ENCODE measurements around the gene GMDS.

GMDS gene

DNA sequence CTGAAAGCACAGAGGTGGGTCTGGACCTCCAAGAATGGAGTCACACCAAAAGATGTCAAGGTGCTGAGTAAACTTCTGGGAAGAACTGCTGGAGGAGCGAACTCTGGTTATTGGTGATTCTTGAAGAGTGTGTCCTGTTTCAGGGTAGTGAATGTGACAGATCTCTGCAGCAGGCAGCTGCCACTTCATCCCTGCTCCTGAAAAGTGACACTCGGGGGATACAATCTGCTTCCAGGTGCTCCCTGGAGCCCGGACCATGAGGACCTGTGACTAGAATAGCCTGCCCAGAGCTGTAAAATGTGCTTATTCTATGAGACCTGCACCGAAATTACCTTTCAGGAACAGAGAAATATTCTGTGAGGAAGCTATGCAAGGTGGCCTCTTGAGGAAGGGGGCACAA lies 444.6 kb downstream of the GMDS start:
- no peak for DNase-seq (ENCODE audit: low read depth)

DNA sequence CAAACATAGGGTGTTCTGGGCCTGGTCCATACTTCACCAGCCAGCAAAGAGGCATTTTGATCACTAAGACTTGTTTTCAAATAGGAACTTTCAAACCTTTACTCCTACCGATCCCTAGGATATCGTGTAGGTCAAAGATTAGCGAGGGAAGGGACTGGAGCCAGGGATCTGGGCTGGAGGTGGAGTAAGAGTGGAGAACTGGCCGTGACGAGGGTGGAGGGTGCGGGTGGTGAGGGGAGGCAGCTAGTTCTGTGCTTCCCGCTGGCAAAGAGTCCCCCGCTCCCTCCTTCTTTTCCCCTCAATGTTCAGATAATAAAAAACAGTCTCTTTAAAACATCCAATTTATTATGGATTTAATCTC lies 446.5 kb downstream of the GMDS start:
- no peak for DNase-seq (ENCODE audit: low read depth)

DNA sequence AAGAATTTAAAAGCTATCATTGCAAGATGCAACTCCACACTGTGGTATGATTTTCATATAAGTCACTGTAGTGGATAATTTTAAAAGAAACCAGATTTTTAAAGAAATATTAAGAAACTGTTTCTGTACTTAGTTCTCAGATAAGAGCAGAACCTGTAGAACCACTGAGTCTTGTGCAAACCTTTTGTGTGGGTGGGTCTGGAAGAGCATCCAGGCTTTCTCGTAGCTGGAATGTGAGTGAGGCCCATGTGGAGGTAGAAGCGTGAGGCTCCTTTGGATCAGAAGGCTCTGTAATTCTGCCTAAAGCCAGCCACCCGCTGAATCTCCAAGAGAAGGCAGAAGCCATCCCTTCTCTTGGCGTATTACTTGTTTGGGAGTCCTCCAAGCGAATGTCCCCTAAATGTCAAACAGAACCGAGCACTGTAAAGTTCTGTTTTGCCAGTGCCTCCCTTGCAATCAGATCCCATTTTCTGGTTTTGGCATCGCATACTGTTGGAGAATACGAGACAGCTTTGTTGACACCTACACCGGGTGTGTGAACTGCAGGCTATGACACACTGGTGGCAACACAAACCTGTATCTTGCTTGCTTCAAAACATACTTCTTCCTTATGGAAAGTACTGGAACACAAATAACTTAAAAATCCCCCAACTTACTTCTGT lies 447.0 kb downstream of the GMDS start:
- DNase-seq (ENCODE audit: low read depth): no peak

DNA sequence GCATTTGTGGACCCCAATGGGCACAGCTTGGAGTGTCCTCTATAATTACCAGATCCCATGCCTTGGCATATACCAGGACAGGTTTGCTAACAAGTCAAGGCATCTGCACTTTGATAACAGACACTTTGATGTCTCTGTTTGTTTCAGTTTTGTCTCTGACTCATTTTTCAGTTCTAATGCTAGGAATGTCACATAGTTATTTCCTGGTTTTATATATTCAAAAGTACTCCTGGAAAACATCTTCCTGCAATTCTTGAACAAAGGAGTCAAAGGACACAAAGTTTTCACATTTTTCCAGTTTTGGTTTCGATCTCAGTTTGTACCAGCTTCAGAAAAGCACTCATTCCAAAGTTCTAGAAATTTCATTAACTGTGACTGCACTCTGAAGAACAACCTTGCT lies 447.6 kb downstream of the GMDS start:
- DNase-seq (ENCODE audit: low read depth): peak; percentile 60

DNA sequence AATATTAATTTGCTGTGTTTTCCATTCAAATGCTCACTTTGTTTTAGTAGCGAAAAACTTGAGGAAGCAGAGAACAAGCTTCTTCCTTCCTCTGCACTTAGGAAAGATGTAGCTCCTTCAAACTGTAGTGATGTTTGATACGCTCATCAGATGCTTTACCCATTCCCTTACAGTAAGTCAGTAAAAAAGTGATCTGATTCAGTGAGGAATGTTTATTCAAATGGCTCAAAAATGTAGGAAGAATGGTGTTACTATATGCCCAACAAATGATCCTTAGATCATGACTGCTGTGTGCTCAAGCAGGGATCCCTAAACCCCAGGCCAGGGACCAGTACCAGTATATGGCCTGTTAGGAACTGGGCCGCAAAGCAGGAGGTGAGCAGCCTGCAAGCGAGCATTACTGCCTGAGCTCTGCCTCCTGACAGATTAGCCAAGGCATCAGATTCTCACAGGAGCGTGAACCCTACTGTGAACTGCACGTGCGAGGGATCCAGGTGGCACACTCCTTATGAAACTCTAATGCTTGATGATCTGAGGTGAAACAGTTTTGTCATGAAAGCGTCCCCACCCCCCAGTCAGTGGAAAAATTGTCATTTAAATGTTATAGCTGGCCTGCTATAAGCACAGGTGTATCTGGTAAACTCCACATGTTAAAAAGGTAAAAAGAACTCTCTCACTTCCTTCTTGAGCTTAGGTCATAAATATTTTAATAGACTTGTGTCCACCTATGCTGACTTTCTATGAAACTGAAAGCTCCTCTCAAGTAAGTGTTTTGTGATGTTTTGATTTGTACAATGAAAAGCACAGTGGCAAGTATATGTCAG lies 448.5 kb downstream of the GMDS start:
- DNase-seq (ENCODE audit: low read depth): peak; percentile 62

DNA sequence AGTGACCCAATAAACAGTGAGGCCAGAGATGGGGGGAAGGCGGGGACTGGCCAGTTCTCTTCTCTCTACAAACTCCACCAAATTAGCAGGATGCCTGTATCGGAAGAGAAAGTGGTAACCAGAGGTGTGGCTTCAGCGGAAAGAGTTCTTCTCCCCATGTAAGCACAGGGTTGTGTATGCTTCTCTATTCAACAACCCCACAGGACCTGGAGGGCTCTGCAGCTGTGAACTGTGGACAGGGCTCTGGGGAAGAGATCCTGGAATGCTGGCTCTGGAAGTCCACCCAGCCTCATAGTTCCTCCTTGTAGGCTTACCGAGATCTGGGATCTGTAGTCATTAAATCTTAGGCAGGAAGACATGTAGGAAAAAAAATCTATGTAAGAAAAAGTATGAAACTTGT lies 449.5 kb downstream of the GMDS start:
- no peak for DNase-seq (ENCODE audit: low read depth)

DNA sequence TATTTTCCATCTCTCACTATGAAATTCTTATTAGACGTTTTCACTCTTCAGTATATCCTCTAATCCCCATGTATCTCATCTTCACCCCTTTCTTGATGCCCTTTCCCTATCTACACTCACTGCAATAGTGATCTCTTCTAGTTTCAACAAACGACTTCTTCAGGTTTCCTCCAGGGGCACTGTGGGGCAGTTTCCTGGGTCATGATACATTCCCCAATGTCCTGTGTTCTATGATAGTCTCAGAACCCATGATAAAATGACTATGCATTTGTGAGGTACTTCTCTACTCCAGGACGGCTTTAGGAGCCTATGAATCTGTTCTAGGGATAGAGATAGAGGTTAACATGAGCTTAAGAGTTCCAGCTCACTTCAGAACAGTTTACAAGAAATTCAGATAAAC lies 452.4 kb downstream of the GMDS start:
- DNase-seq (ENCODE audit: low read depth): peak; percentile 46

DNA sequence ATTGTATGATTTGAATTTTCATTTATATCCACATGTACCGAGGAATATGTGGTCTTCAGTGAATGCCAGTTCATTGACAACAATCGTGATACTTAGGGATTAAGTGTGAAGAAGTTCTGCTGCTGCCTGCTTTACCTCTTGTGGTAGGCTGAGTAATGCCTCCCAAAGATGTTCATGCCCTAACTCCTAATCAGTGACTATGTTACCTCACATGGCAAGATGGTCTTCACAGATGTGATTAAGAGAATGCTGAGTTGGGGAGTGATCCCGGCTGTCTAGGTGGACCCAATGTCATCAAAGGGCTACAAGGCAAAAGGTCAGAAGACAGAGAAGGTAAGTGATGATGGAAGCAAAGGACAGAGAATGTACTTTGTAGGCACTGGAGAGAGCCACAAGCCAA lies 454.7 kb downstream of the GMDS start:
- DNase-seq (ENCODE audit: low read depth): no peak

DNA sequence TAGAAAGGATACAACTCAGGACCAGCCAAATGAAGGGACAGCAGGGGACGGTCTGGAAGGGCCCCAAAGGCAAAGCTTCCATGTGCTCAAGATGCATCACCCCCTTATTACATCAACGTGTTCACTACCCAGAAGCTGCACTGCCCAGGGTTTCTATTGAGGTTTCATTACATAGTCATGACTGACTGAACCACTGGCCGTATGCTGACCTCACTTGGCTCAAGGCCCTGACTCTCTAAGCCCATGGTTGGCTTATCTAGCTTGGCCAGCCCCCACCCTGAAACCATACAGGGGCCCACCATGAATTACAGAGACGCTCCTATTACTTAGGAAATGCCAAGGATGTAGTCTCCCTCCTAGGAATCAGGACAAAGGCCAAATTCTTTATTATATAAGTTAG lies 456.3 kb downstream of the GMDS start:
- DNase-seq (ENCODE audit: low read depth): no peak

DNA sequence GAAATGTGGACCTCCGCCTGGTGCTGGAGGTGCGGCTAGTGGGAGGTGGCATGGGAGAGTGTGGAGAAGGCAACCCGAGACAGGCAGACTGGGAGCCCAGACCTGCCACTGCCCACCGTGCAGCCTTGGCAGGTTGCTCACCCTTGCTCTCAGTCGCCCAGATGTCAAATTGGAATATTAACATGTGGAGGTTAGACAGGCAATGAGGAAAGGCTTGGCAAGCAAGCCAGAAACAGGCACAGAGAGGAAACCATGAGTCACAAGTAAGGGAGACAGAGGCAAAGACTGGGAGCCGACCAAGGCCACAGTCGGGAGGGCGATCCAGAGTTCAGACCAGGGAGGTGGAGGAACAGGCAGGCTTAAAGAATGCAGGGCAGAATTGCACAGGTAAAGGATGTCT lies 457.5 kb downstream of the GMDS start:
- DNase-seq (ENCODE audit: low read depth): peak; percentile 59

DNA sequence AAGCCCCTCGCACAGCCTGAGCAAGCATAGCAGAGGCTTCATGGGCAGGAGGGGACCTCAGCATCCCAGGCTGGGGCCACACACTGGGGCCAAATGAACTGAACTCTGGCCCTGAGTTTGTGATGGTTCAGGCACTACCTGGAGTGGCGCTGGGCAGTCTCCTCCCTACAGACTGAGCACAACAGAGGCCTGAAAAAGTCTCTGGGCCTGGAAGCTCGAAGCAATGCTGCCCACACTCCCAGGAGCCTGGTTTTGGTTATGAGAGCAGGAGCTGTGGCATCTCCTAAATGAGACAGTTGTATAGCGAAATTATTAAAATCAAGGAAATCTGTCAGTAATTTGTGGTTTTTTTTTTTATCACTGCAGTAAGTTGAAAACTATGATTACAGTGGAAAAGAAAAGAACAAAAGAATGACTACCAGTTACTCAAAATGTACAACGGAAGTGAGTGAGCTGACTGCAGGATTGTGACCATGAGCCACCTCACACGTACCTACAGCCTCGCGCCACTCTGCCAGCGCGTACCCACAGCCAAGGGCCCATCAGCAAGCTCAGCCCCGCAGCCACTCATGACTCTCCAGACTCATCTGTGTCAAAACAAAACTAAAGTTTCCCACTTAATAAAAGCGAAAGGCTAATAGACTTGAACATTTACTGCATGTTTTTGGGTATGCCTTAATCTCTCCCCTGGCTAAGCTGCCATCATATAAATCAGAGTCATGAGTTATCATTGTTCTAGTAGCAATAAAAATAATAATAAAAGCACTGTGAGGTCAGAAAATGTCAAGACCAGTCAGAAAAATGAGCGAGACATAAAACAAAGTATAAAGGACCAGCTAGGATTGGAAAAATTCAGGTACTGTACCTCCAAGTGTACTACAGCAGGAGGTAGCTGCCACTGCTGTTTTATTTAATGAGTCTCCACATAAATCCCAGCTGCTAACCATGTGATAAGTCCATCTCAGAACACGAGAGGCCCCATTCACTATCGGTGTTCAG lies 458.7 kb downstream of the GMDS start:
- peak; percentile 31 for DNase-seq (ENCODE audit: low read depth)

DNA sequence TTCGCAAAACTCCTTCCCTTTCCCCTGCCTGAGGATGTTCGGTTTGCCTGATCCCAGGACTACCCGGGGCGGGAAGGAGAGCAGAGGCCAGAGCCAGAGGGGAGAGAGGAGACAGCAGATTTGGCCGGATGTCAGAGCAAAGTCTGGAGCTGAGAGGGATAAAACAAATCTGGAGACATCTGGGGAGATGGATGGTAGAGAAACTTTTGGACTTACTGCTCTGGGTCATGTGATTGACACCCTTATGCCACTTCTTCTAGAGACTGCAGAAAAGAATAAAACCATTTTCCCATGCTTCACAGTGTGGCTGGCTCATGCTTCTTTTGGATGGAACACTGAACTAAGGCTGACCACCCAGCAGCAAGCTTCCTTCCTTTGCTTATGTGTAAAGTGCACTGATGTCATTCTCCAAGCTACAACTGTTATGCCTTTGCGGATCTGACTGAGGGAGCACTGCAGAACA lies 461.0 kb downstream of the GMDS start:
- no peak for DNase-seq (ENCODE audit: low read depth)

DNA sequence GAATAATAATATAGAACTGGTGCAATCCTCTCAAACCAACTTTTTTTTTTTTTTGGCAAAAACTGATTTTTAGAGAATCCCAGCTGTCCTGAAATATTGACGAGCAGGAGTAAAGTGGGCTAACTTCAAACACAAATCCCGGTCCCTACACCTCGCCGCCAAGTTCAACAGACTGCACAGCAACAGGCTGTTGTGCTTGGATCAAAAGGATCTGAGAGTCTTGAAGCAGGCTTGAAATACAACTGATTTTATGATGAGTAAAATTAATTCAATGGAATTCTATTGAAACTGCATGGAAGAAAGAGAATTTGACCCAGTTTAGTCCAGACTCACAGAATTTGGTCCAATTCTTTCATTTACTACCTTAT lies 463.6 kb downstream of the GMDS start:
- DNase-seq (ENCODE audit: low read depth): no peak

DNA sequence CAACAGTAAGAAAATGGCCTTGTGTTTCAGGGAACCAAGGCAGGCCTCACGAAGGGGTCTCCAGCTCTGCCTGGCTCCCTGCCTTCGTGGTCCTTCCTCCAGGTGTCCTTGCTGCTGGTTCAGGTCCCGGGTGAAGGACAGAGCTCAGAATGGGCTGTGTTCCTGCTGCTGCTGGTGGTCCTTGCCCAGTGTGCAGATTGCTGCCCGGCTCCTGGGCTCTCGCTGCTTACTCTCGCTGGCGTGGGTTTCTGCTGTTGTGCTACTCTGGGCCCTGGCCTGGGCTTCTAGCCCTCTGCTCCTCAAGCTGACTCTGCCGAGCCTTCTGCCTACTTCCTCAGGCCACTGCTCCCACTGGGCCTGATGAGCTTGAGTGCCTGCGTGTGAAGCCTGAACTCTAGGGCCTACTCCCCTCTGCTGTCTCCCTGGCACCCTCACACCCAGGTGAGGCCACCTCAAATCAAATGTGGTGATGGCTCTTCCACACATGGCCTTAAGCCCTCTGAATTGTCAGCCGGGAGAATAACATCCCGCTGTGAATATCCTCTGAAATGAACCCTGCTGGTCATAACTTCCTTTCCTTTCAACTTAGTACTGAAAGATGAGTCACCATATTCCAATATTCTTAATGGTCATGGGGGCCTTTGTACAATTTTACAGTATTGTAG lies 464.1 kb downstream of the GMDS start:
- no peak for DNase-seq (ENCODE audit: low read depth)

DNA sequence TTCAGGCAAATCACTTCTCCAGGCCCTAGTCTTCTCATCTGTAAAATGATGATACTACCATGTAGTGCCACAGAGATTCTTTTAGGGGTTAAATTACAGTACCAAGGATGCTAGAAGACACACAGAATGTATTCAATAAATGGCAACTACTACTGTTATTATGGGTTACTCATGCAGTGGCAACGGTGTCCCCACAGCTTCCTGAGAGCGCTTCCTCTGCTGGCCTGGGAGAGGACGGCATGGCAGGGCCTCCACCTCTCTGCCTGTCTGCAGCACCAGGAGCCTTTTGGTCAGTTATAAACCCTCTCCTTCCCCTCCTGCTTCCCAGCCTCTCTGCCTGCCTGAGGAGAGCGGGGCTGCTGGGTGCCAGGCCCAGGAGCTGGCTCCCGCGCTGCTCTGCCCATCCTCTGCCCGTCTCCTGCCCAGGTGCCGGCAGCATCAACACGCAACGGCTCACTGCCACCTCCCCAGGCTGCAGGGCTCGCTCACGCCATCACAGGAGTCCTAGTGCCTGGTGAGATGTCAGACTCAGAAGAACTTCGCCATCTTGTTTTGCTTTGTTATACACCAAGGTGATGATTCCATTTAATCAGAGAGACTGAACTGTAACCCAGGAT lies 465.0 kb downstream of the GMDS start:
- no peak for DNase-seq (ENCODE audit: low read depth)

DNA sequence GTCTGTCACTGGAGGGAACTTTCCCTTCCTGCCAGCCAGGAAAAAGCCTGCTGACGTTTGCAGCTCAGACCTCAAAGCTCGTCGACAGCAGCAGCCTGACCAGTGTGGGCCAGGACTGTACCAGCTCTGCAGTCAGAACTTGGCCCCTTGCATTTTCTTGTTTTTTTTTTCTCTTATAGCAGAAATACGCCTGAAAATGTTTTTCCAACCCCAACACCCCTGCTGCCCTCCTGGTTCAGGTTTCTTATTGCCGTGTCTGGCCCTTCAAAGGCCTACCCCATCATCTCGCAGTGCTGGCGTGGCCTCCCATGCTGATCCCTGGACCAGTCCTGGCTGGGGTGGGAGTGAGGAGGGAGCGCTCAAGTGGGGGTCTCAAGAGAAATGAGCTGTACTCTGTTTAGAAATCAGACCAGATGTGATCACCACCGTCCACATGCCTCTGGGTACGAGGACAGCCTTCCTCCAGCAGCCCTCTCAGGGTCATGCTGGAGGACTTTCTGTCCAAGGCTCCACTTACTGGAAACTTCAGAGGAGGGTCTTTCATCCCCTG lies 466.6 kb downstream of the GMDS start:
- no peak for DNase-seq (ENCODE audit: low read depth)

DNA sequence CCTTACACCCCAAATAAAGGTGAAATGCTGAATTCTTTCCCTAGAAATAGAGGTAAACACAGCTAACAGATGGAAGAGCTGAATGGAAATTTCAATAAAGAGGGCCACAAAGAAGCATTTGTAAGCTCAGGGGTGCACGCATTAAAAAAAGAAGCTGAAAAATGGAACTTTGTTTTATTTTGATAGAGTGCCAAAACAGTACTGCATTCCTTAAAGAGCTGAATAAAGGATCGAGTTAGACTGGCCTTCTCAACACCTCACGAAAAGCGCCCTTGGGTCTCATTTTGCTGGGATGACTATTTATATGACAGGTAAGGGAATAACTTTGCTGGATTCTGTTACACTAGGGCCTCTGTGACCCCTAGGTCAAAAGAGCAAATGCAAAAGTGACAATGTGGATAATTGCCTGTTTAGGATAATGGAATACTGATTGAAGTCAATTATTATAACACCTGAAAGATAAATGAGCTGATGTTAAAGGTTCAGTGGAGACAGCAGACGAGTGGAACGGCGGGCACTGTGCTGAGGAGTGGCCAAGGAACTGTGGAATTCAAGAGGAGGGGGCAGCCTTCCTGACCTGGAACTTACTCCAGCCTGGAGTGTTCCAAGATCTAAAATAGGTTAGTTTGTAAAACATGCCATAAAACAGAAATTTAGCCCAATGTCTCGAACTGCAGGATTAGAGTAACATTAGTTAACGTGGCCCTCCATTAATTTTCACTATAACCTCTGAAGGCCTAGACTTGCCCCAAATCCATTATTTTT lies 467.3 kb downstream of the GMDS start:
- DNase-seq (ENCODE audit: low read depth): no peak

DNA sequence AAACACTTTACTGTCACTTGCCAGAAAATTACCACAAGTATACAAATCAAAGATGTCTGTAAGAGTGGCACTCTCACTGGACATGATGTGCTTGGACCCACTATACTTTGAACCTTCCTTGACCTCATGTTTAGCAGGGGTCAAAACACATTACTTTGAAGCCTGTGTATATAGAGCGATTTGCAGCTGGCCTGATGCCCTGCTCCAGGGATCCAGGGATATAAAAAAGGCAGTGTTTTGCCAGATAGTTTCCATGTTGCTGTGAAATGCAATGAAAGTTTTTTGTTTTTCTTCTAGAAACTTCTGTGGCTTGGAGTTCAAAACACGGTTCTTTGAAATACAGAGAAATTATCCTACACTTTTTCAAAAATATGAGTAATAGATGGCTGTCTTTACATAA lies 470.0 kb downstream of the GMDS start:
- DNase-seq (ENCODE audit: low read depth): no peak

DNA sequence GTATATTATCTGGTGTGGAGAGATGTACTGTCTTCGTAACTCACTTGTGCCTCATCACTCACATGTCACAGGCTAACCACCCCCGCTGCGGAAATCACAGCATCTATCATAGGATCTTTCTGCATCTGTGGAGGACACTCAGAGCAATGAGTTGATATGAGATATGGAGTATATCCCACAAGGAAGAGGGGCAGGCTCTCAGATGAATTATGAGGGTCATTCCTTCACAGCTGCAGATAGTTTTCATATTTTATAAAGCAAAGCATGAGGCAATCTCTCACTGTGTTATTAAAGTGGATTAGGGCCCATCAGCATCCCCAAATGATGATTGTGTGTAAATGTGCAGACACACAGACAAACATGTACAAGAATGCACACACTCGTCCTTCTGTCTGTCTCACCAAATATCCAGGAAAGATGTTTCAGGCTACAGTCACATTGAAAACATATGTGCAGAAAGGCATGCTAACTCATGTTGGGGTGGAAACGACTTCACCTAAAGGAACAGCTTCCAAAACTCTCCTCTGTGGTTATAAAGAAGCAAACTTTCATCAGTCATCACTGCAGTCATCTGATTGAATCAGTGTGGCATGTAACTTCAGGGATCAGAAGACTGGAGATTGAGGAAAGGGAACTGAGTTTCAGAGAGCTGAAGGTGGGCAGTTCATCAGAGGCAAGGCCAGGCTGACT lies 471.0 kb downstream of the GMDS start:
- no peak for DNase-seq (ENCODE audit: low read depth)

DNA sequence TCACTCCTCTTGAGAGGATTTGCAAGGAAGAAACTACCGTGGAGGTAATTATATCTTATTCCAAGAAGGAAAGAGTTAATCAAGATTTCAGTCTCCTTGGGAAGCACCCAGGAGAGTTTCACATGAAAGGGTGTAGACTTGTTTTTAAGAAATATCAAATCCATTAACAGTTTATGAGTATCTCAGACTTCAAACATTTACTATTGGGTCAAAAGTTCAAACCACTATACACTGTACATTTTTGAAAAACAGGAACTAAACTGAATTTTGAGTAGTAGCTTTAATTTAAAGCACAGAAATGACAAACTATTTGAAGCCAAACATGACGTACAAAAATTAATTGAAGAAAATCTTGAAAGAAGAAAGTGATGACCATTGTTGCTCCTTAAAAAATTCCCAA lies 471.7 kb downstream of the GMDS start:
- no peak for DNase-seq (ENCODE audit: low read depth)

Measured in EH (cell line).